ENCODE measurements around the gene HAUS5. TPM values are rescaled to one million over a fixed set of nuclear protein-coding genes. Genes with fewer than 3 reads are reported as not detected.
"Not testable (repeated sequence)": the region's sequence is repeated elsewhere in the genome, so short reads cannot be mapped to it uniquely, and the experiment has no call there.

The HAUS5 gene
- polyA plus RNA-seq, 3 donors: 24.0 to 30.8 (median 28.4) TPM

DNA sequence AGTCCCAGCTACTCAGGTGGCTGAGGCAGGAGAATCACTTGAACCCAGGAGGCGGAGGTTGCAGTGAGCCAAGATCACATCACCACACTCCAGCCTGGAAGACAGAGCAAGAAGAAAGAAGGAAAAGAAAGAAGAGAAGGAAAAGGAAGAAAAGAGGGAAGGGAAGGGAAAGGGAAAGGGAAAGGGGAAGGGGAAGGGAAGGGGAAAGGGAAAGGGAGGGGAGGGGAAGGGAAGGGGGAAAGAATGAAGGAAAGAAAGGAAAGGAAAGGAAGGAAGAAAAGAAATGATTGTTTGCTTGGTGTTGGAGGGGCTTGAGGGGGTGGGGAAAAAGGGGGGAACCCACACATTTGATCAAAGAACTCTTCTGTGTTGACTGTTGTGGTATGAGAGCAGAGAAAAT is 16.6 kb upstream of the HAUS5 start:
- no peak for DNase-seq (ENCODE audit: extremely low read depth in 1 of 11, low read depth in 9 of 11, low spot score in 4 of 11)

- DNase-seq (ENCODE audit: extremely low read depth in 1 of 11, low read depth in 9 of 11, low spot score in 4 of 11): no peak
Measured at GRCh38 chr19:35596366-35596999, 16.1 kb upstream of the HAUS5 start.

GRCh38 chr19:35601971-35602370 is 10.6 kb upstream of the HAUS5 start:
- DNase-seq (ENCODE audit: extremely low read depth in 1 of 11, low read depth in 9 of 11, low spot score in 4 of 11): no peak

- not testable (repeated sequence) for DNase-seq (ENCODE audit: extremely low read depth in 1 of 11, low read depth in 9 of 11, low spot score in 4 of 11)
Measured at GRCh38 chr19:35604436-35604835, 8.1 kb upstream of the HAUS5 start.

DNA sequence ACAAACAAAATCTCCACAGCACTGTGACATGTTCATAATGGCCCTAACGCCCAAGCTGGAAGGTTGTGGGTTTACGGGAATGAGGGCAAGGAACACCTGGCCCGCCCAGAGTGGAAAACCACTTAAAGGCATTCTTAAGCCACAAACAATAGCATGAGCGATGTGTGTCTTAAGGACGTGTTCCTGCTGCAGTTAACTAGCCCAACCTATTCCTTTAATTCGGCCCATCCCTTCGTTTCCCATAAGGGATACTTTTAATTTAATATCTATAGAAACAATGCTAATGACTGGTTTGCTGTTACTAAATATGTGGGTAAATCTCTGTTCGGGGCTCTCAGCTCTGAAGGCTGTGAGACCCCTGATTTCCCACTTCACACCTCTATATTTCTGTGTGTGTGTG is 5.4 kb upstream of the HAUS5 start:
- not testable (repeated sequence) for DNase-seq (ENCODE audit: extremely low read depth in 1 of 11, low read depth in 9 of 11, low spot score in 4 of 11)

- DNase-seq (ENCODE audit: extremely low read depth in 1 of 11, low read depth in 9 of 11, low spot score in 4 of 11): no peak
Measured at GRCh38 chr19:35607661-35608060, 4.9 kb upstream of the HAUS5 start.

GRCh38 chr19:35608251-35608650 is 4.3 kb upstream of the HAUS5 start:
- DNase-seq (ENCODE audit: extremely low read depth in 1 of 11, low read depth in 9 of 11, low spot score in 4 of 11): no peak

- no peak for DNase-seq (ENCODE audit: extremely low read depth in 1 of 11, low read depth in 9 of 11, low spot score in 4 of 11)
Measured at GRCh38 chr19:35609851-35610353, 2.6 kb upstream of the HAUS5 start.

DNA sequence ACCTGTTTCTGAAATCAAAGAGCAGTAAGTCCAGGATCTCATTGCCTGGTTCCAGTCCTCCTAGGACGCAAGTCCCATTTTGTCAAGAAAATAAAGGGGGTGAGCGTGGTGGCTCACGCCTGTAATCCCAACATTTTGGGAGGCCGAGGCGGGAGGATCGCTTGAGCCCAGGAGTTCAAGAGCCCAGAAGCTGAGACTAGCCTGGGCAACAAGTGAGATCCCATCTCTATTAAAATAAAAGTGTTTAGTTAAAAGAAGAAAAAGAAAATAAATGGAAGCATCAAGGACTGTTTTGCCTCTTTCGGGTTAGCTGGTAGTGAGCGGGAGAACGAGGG is 344 bp upstream of the HAUS5 start:
- DNase-seq (ENCODE audit: extremely low read depth in 1 of 11, low read depth in 9 of 11, low spot score in 4 of 11): no peak

GRCh38 chr19:35613574-35613973 is 1.0 kb downstream of the HAUS5 start:
- no peak for DNase-seq (ENCODE audit: extremely low read depth in 1 of 11, low read depth in 9 of 11, low spot score in 4 of 11)

DNA sequence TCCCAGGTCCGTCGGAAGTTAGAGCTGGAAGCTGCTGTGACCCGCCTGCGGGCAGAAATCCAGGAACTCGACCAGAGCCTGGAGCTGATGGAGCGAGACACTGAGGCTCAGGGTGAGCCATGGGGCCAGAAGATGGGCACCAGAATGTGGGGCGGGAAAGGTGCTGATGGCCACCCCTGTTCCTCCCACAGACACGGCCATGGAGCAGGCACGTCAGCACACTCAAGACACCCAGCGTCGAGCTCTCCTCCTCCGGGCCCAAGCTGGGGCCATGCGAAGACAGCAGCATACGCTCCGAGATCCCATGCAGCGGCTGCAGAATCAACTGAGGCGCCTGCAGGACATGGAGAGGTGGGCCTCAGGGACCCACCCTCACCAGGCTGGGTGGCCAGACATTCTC is 2.5 kb downstream of the HAUS5 start:
- DNase-seq (ENCODE audit: extremely low read depth in 1 of 11, low read depth in 9 of 11, low spot score in 4 of 11): no peak

- no peak for DNase-seq (ENCODE audit: extremely low read depth in 1 of 11, low read depth in 9 of 11, low spot score in 4 of 11)
Measured at GRCh38 chr19:35618857-35619256, 6.3 kb downstream of the HAUS5 start.

DNA sequence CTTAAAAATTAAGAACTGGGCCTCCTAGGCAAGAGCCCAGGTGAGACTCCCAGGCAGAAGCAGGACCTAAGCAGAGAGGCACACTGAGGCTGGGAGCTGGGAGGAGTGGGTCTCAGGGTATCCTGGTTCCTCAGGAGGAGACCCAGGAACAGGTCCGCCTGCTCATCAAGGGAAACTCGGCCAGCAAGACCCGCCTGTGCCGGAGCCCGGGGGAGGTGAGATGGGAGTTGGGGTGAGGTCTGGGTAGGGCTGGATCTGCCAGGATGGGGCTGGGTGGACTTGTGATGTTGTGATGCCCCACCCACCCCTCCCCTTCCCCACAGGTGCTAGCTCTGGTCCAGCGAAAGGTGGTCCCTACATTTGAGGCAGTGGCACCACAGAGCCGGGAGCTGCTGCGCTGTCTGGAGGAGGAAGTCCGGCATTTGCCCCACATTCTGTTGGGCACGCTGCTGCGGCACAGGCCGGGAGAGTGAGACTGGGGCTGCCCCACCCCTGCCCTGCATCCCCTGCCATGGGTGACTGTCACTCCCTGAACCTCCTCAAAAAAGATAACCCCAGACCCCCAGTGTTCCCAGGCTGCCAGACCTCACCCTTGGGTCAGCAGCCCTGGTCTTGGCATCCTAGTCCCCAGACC is 6.9 kb downstream of the HAUS5 start:
- no peak for DNase-seq (ENCODE audit: extremely low read depth in 1 of 11, low read depth in 9 of 11, low spot score in 4 of 11)

- DNase-seq (ENCODE audit: extremely low read depth in 1 of 11, low read depth in 9 of 11, low spot score in 4 of 11): no peak
Measured at GRCh38 chr19:35620001-35620400, 7.5 kb downstream of the HAUS5 start.

GRCh38 chr19:35621708-35622107 is 9.2 kb downstream of the HAUS5 start:
- DNase-seq (ENCODE audit: extremely low read depth in 1 of 11, low read depth in 9 of 11, low spot score in 4 of 11): no peak

- DNase-seq (ENCODE audit: extremely low read depth in 1 of 11, low read depth in 9 of 11, low spot score in 4 of 11): no peak
Measured at GRCh38 chr19:35622750-35623149, 10.2 kb downstream of the HAUS5 start.

GRCh38 chr19:35623327-35624010 is 10.9 kb downstream of the HAUS5 start:
- no peak for DNase-seq (ENCODE audit: extremely low read depth in 1 of 11, low read depth in 9 of 11, low spot score in 4 of 11)

DNA sequence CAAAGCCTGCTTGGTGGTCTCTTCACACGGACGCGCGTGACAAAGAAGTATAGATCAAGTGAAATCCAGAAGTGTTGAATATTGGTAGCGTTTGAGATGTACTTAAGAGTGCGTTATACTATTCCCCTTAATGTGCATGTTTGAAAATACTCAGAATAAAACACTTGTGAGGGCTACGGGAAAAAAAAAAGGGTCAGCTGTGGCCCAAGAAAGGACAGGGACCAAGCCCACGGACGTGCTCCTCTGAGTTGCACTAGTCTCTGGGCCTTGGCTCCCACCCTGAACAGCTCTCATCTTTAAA is 15.7 kb downstream of the HAUS5 start:
- DNase-seq (ENCODE audit: extremely low read depth in 1 of 11, low read depth in 9 of 11, low spot score in 4 of 11): no peak

- DNase-seq (ENCODE audit: extremely low read depth in 1 of 11, low read depth in 9 of 11, low spot score in 4 of 11): peak; percentile 97 to 99 (median 99)
Measured at GRCh38 chr19:35628565-35629331, 16.2 kb downstream of the HAUS5 start, which contains the start of gene RBM42. RBM42 (plus strand) TSS chr19:35629036; CDS start chr19:35629154, 118 bp downstream.

GRCh38 chr19:35629332-35629633 is 16.7 kb downstream of the HAUS5 start:
- DNase-seq (ENCODE audit: extremely low read depth in 1 of 11, low read depth in 9 of 11, low spot score in 4 of 11): no peak
